Mesothelial cell of epicardium (in vitro differentiated cells): ENCODE measurements around the gene PTPN14. TPM values are rescaled to one million over a fixed set of nuclear protein-coding genes. Genes with fewer than 3 reads are reported as not detected.

ENCODE experiments used
- DNase-seq, 2 experiments: peaks; one replicate each; pipeline ENCODE4 v3.0.0; 2021; ENCODE audit warnings: low spot score in 2 of 2; ENCODE audit not compliant: unreplicated experiment in 2 of 2
- H3K27ac Mint-ChIP-seq: 2 replicates; pipeline ENCODE4 v1.8.0; 2021; ENCODE audit warnings: mixed read lengths
- H3K27me3 Mint-ChIP-seq: 2 replicates; pipeline ENCODE4 v1.8.0; 2021; ENCODE audit warnings: low read depth, mixed read lengths
- H3K36me3 Mint-ChIP-seq: 2 replicates; pipeline ENCODE4 v1.8.0; 2021; ENCODE audit warnings: mixed read lengths
- H3K4me1 Mint-ChIP-seq: 2 replicates; pipeline ENCODE4 v1.8.0; 2021; ENCODE audit warnings: mixed read lengths
- H3K4me3 Mint-ChIP-seq: 2 replicates; pipeline ENCODE4 v1.8.0; 2021; ENCODE audit warnings: mild to moderate bottlenecking, moderate library complexity, mixed read lengths
- H3K9me3 Mint-ChIP-seq: 2 replicates; pipeline ENCODE4 v1.8.0; 2021; ENCODE audit warnings: mixed read lengths
- total RNA-seq: library from RNA; stranded (reverse); gene quantifications from 3 replicates; pipeline ENCODE4 v1.2.1, GENCODE V29; 2021
- TF ChIP-seq, protein P1 (sequence below): fragments of 200-600 bp; sonication (generic); IDR thresholded peaks from one replicate; pipeline ENCODE4 v1.5.0; 2021; ENCODE audit warnings: antibody characterized with exemption; ENCODE audit not compliant: unreplicated experiment

Gene PTPN14
- total RNA-seq, 1 donor from 2014 or later = 75.8 TPM

- no peak for DNase-seq
- H3K4me1 Mint-ChIP-seq = peaks cover 46% of the 10 kb centered on the region
- H3K27me3 Mint-ChIP-seq = no peaks in the 10 kb centered on the region
- H3K4me3 Mint-ChIP-seq = no peak overlapping the region
- H3K9me3 Mint-ChIP-seq = no peaks in the 10 kb centered on the region
- TF ChIP-seq, protein P1, sequence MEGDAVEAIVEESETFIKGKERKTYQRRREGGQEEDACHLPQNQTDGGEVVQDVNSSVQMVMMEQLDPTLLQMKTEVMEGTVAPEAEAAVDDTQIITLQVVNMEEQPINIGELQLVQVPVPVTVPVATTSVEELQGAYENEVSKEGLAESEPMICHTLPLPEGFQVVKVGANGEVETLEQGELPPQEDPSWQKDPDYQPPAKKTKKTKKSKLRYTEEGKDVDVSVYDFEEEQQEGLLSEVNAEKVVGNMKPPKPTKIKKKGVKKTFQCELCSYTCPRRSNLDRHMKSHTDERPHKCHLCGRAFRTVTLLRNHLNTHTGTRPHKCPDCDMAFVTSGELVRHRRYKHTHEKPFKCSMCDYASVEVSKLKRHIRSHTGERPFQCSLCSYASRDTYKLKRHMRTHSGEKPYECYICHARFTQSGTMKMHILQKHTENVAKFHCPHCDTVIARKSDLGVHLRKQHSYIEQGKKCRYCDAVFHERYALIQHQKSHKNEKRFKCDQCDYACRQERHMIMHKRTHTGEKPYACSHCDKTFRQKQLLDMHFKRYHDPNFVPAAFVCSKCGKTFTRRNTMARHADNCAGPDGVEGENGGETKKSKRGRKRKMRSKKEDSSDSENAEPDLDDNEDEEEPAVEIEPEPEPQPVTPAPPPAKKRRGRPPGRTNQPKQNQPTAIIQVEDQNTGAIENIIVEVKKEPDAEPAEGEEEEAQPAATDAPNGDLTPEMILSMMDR = no peak
- H3K27ac Mint-ChIP-seq = peak overlapping the region; percentile 41
- H3K36me3 Mint-ChIP-seq = peaks cover 1% of the 10 kb centered on the region
Observed at GRCh38 chr1:214422137-214422671, 129.2 kb downstream of the PTPN14 start.

DNA sequence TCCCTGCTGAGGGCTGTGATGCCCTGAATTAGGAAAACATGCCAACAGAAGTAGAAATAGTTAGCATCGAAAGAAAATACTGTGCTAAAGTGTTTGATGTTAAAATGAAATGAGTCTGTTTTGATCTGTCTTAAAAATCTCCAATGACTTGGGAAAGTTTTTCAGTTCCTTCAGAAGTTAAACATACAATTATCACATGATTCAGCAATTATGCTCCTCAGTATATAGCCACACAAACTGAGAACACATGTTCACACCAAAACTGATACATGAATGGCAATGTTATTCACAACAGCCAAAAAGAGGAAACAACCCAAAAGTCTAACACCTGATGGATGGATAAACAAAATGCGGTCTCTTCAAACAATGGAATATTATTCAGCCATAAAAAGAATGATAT is 130.6 kb downstream of the PTPN14 start:
- no peak overlapping the region for H3K4me3 Mint-ChIP-seq
- TF ChIP-seq, protein P1 = no peak
- no peaks in the 10 kb centered on the region for H3K9me3 Mint-ChIP-seq
- no peaks in the 10 kb centered on the region for H3K27me3 Mint-ChIP-seq
- peaks cover 49% of the 10 kb centered on the region for H3K4me1 Mint-ChIP-seq
- no peak for DNase-seq
- H3K27ac Mint-ChIP-seq = peak overlapping the region; percentile 78
- H3K36me3 Mint-ChIP-seq = peaks cover 1% of the 10 kb centered on the region

GRCh38 chr1:214420341-214420740 is 131.1 kb downstream of the PTPN14 start:
- DNase-seq = no peak
- peaks cover 1% of the 10 kb centered on the region for H3K36me3 Mint-ChIP-seq
- no peak overlapping the region for H3K4me3 Mint-ChIP-seq
- no peaks in the 10 kb centered on the region for H3K9me3 Mint-ChIP-seq
- no peaks in the 10 kb centered on the region for H3K27me3 Mint-ChIP-seq
- H3K4me1 Mint-ChIP-seq = peaks cover 54% of the 10 kb centered on the region
- H3K27ac Mint-ChIP-seq = peak overlapping the region; percentile 78
- TF ChIP-seq, protein P1 = no peak

- Mint-ChIP-seq H3K27ac (peak overlapping the region; percentile 78), H3K9me3 (no peaks in the 10 kb centered on the region), H3K4me1 (peaks cover 60% of the 10 kb centered on the region), H3K4me3 (no peak overlapping the region), H3K27me3 (no peaks in the 10 kb centered on the region), H3K36me3 (peaks cover 1% of the 10 kb centered on the region)
- TF ChIP-seq, protein P1 = no peak
- DNase-seq = no peak
Observed at GRCh38 chr1:214419650-214420049, 131.8 kb downstream of the PTPN14 start.

DNA sequence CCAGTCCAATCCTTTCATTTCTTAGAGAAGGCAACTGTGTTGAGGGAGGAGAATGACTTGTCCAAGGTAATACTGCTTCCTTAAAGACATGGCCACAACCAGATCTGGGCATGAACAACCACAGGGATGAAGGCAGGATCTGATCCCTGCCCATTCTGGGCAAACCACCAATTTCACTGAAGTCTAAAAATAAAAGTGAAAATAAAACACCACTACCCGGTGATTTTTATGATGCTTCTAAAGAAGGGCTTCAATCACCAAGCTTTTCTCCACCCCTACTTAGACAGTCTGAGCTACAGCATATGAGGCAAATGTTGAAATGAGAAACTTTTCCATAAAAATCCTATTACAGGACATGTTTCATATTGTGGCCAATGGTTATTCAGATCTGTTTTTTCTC is 133.0 kb downstream of the PTPN14 start:
- Mint-ChIP-seq H3K4me3 (no peak overlapping the region), H3K9me3 (no peaks in the 10 kb centered on the region), H3K4me1 (peaks cover 60% of the 10 kb centered on the region), H3K27me3 (no peaks in the 10 kb centered on the region), H3K36me3 (peaks cover 1% of the 10 kb centered on the region), H3K27ac (peak overlapping the region; percentile 63)
- TF ChIP-seq, protein P1 = no peak
- no peak for DNase-seq
